Measurements from ENCODE around the gene ZNF516. TPM values are rescaled to one million over a fixed set of nuclear protein-coding genes. Genes with fewer than 3 reads are reported as not detected.
A peak's percentile ranks its signal among the peaks of the same experiment; 100 is the strongest.

ZNF516 gene
- total and polyA plus RNA-seq, 2 of the 13 experiments (the other 11 are each of a cell fraction or from before 2014, with no cell fraction given) = 16.6 to 18.7 TPM

GRCh38 chr18:76493213-76494161 is 1.6 kb downstream of the ZNF516 start (continued):
- TF ChIP-seq HMGXB3 (CRISPR knock-in tag; IDR thresholded peaks at IDR 0.05; ENCODE audit: borderline replicate concordance) (no peak), MED13 (CRISPR knock-in tag; IDR thresholded peaks at IDR 0.05) (no peak), ZSCAN25 (CRISPR knock-in tag; IDR thresholded peaks at IDR 0.05) (0 out of 2 replicates have a peak, but pooled peaks have one; percentile 12), BCLAF1 (IDR thresholded peaks at IDR 0.05) (no peak), CEBPB (IDR thresholded peaks at IDR 0.05; ENCODE audit: borderline replicate concordance, low read depth, low read length) (no peak), ZNF34 (CRISPR knock-in tag; IDR thresholded peaks at IDR 0.05; ENCODE audit: borderline replicate concordance) (no peak), ZNF124 (CRISPR knock-in tag; IDR thresholded peaks at IDR 0.05) (no peak), ZNF350 (CRISPR knock-in tag; IDR thresholded peaks at IDR 0.05; ENCODE audit: borderline replicate concordance, low read depth) (no peak), AFF4 (CRISPR knock-in tag; IDR thresholded peaks at IDR 0.05) (peak; percentile 36; the same call in 1 of the 2 replicates), ARNT (IDR thresholded peaks at IDR 0.05) (no peak)
